ENCODE measurements around the gene TNFAIP1.

TNFAIP1 gene

GRCh38 chr17:28345419-28346198, 10.0 kb downstream of the TNFAIP1 start:
- DNase-seq: peak; percentile 19

GRCh38 chr17:28346199-28346580, 10.6 kb downstream of the TNFAIP1 start:
- DNase-seq: no peak

GRCh38 chr17:28346746-28347246, 11.2 kb downstream of the TNFAIP1 start:
- DNase-seq: no peak

GRCh38 chr17:28347261-28347891, 11.8 kb downstream of the TNFAIP1 start:
- peak; percentile 91 for DNase-seq

- DNase-seq: no peak
Measured at GRCh38 chr17:28348979-28349378, 13.4 kb downstream of the TNFAIP1 start.

GRCh38 chr17:28350271-28350670, 14.7 kb downstream of the TNFAIP1 start:
- DNase-seq: no peak

GRCh38 chr17:28357061-28357900, 21.7 kb downstream of the TNFAIP1 start, which contains the start of gene POLDIP2:
Gene POLDIP2 (minus strand): TSS chr17:28357527. CDS start chr17:28357448, 79 bp downstream.
- DNase-seq: peak; percentile 95

- peak; percentile 16 for DNase-seq
Measured at GRCh38 chr17:28357901-28358197, 22.3 kb downstream of the TNFAIP1 start.

- DNase-seq: no peak
Measured at GRCh38 chr17:28363186-28363585, 27.6 kb downstream of the TNFAIP1 start.

GRCh38 chr17:28363776-28364650, 28.5 kb downstream of the TNFAIP1 start:
- DNase-seq: no peak

GRCh38 chr17:28364665-28365363, 29.3 kb downstream of the TNFAIP1 start, which contains the start of gene SEBOX:
Gene SEBOX (minus strand): TSS chr17:28365199. CDS start chr17:28365151, 48 bp downstream.
- no peak for DNase-seq

- no peak for DNase-seq
Measured at GRCh38 chr17:28365487-28365886, 29.9 kb downstream of the TNFAIP1 start.

GRCh38 chr17:28366605-28367004, 31.0 kb downstream of the TNFAIP1 start:
- no peak for DNase-seq

GRCh38 chr17:28367641-28368305, 32.2 kb downstream of the TNFAIP1 start:
- DNase-seq: no peak

- DNase-seq: no peak
Measured at GRCh38 chr17:28368306-28368831, 32.8 kb downstream of the TNFAIP1 start.

GRCh38 chr17:28368915-28369683, 33.5 kb downstream of the TNFAIP1 start:
- DNase-seq: no peak

GRCh38 chr17:28369684-28370034, 34.1 kb downstream of the TNFAIP1 start:
- no peak for DNase-seq

GRCh38 chr17:28370035-28370743, 34.6 kb downstream of the TNFAIP1 start, which contains the start of gene VTN:
Gene VTN (minus strand): TSS chr17:28370307. CDS start chr17:28370203, 104 bp downstream.
- peak; percentile 50 for DNase-seq

GRCh38 chr17:28370744-28371103, 35.2 kb downstream of the TNFAIP1 start:
- DNase-seq: no peak
